Measurements from ENCODE around the gene PHF5A.
"Not testable (repeated sequence)": the region's sequence is repeated elsewhere in the genome, so short reads cannot be mapped to it uniquely, and the experiment has no call there.

PHF5A gene

DNA sequence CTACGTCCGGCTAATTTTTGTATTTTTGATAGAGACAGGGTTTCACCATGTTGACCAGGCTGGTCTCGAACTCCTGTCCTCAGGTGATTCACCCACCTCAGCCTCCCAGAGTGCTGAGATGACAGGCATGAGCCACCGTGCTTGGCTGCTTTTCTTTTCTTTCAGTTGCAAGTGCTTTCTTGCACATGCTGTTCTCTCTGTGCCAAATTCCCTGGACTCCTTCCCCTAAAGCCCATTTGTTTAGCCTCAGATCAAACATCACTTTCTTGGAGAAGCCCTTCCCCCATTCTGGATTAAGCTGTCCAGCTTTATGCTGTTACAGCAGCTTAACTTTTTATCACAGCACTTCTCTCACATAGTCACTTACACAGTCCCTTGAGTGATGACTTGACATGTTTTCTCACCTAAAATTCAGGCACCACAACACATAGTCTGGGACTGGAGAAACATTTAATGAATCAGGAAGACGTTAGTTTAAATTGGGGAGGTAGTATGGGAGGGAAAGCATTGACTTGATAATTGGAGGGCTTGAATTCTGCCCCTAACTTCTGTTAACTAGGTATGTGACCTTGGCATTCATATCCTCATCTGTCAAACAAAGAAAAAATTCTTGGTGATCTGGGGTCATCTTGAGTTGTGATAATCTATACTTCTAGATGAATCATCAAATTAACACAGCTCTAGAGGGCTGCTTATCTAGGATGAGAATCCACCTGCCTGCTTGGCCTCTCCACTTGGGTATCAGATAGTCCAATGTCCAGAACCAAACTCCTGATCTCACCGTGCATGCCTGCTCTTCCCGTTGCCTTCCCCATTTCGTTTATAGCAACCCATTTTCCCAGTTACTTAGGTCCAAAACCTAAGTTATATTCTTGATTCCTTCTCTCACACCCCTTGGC is 18.8 kb upstream of the PHF5A start:
- DNase-seq, result no peak

DNA sequence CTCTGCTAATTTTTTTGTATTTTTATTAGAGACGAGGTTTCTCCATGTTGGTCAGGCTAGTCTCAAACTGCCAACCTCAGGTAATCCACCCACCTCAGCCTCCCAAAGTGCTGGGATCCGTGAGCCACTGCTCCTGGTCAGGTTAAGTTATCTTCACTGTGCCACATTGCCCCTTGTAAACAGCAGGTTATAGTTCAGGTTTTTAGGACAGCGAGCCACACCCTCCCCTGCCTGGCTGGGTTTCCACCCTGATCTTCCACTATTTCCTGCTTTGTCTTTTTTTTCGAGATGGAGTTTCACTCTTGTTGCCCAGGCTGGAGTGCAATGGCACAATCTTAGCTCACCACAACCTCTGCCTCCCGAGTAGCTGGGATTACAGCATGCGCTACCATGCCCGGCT is 16.5 kb upstream of the PHF5A start:
- DNase-seq, result no peak

GRCh38 chr22:41482319-41482935 is 13.9 kb upstream of the PHF5A start:
- DNase-seq, result no peak

DNA sequence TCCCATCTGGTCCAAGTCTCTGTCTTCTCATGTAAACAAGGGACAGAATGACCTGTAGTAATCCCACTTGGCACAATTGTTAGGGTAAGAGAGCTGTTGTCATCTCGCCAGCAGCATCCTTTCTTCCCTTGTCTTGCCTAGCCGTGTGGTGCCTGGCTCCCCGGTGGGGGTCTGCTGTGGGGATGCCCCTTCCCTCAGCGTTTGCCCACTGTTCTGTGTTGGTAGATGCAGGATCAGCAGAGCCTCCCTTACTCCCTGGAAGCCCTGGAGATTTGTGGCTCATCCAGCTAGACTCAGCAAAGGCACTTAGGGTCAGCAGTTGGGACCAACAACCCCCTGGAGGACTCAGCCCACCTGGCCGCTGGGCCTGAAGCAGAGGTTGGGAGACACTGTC is 13.4 kb upstream of the PHF5A start:
- DNase-seq, result no peak

- DNase-seq, result no peak
These were observed 12.8 kb upstream of the PHF5A start for GRCh38 chr22:41481131-41481830.

- DNase-seq, result no peak
These were observed 11.9 kb upstream of the PHF5A start for GRCh38 chr22:41480397-41480735.

DNA sequence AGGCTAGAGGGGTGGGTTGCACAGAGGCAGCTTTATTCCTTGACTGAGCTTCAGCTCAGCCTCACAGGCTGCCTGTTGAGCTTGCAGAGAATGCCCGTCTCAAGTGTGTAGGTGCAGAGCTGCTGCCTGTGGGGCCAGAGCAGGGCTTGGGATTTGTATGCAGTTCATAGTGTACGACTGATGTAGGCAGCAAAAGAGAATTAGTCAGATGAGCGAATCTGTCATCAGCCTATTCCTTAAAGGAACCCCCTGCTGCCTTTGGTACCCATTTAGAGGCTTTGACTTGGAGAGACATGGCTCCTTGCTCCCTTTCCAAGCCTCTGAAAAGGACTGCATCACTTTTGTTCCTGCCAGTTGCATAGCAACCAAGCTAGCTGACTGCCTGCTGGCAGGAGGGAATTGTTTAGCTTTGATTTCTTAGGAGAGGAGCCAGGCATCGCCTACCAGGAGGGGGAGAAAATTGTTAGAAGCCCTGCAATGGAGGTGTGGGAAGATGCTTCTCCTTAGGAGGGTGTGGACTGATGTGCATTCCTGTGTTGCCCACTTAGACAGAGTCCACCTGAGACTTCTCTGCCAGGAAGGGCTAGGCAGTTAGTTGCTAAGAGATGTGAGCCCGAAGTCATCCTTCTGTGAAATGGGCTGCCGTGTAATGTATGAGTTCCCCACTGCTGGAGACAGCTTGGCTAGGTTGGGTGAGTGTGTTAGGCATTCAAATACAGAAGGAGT is 11.3 kb upstream of the PHF5A start:
- no peak for DNase-seq

DNA sequence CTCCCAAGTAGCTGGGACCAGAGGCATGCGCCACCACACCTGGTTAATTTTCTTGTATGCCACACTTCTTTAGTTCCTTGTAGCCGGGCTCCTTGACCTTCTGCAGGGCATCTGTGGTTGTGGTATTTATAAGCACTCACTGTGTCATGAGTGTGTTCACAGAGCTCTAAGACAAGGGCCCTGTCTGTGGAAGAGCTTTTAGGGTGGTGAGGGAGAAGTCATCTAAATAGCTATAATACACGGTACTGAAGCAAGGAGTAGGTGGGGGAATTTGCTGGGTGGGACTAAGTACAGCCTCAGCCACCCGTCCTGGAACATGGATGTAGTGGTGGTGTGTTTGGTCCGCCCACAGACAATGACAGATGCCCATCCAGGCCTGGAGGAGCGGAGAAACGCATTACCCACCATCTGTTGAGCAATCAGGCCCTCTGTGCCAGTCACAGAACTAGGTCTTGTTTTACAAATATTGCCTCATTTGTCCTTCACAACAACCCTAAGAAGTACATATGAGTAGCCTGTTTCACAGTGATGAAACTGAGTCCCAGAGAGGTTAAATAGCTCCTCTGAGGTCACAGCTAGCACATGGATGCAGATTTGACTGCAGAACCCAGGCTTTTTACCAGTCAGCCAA is 10.5 kb upstream of the PHF5A start:
- no peak for DNase-seq

DNA sequence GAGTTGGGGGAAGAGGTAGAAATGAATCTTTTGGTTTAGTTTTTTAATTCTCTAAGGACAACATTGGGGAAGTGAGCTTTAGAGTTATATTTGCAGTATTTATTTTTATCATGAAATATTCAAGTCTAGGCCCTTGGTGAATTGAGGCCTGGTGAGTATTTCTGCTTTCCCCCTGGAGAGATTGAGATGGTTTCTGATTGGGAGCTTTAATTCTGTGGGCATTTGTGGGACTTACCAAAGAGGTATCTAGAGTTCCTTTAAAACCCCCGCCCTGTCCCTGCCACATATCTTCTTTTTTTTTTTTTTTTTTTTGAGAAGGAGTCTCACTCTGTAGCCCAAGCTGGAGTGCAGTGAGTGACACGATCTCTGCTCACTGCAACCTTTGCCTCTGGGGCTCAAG is 10.0 kb upstream of the PHF5A start:
- DNase-seq, result no peak

- DNase-seq, result no peak
These were observed 6.5 kb upstream of the PHF5A start for GRCh38 chr22:41474872-41475451.

- DNase-seq, result no peak
These were observed 3.1 kb upstream of the PHF5A start for GRCh38 chr22:41471568-41471967.

DNA sequence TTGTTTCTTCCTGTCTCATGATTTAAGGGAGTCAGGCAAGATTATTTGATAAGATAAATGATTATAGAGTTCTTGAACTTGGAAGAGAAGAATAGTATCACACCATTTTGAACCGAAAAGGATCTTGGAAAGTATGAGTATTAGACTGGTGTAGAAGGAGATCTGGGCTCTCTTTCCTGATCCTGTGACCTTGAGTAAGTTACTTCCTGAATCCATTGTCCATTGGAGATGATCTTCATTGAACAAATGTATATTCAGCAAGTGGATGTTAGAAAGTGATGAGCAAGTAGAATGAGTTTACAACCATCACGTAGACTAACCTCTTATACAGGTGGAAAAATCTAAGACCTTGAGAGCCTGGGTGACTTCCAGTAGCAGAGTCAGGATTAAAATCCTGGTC is 2.4 kb upstream of the PHF5A start:
- no peak for DNase-seq

GRCh38 chr22:41469218-41469851 is 843 bp upstream of the PHF5A start:
- no peak for DNase-seq

DNA sequence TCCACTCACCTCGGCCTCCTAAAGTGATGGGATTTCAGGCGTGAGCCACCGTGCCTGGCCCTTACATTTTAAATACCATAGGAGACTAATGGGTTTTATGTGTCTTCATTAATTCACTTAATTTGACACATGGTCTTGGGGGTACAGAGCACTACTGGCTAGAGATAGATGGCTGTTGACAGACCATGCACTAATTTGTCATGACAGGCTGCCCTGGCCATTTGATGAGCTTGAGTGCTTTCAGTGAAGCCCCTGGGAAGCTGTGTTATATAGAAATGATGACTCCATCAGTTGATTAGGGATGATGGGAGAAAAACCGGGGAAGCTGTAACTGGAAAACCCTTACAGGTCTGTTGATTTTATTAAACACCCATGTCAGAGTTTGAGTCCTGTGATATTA is 6.6 kb downstream of the PHF5A start:
- DNase-seq, result no peak

DNA sequence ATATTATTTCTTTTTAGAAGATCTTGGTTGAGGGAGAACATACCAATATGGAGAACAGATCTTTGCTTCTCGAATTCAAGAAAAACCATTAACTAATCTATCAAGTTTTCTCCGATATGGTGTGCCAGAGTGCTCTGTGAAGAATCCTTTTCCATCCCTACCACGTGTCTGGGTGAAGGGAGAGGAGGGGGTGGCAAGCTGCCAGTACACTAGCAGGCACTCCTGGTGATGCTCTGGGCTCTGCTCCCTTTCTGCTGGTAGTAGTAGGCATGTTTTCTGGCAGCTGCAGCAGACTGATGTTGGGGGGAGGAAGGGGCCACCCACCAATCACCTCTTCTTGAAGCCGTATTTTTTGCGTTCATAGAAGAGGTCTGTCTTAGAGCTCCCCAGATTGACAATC is 8.4 kb downstream of the PHF5A start:
- not testable (repeated sequence) for DNase-seq

- DNase-seq, result no peak
These were observed 9.1 kb downstream of the PHF5A start for GRCh38 chr22:41459431-41459830.

DNA sequence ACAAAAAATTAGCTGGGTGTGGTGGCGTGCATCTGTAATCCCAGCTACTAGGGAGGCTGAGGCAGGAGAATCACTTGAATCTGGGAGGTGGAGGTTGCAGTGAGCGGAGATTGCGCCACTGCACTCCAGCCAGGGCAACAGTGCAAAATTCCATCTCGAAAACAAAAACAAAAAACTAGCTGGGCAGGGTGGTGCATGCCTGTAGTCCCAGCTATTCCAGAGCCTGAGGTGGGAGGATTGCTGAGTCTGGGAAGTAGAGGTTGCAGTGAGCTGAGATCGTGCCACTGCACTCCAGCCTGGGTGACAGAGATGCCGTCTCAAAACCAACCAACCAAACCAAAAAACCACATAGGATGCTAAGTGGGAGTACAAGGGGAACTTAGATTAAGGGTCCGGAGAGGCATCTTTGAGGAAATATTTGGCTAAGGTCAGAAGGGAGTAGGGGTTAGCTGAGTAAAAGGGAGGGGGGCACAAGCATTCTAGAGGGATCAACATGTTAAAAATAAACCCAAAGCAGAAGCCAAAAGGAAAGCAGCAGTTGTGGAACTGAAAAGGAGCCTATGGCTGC is 10.2 kb downstream of the PHF5A start:
- DNase-seq, result no peak

- peak; percentile 93 for DNase-seq
These were observed 20.2 kb downstream of the PHF5A start for GRCh38 chr22:41448189-41448808.

GRCh38 chr22:41447435-41448188 is 20.9 kb downstream of the PHF5A start:
- DNase-seq, result no peak

Measured in NCI-H1417 treated with DMSO at 0.1 percent for 48 hours (cell line).